G401.6 (cell line): ENCODE results near the gene PCDHB14.
"Not testable (repeated sequence)": the region's sequence is repeated elsewhere in the genome, so short reads cannot be mapped to it uniquely, and the experiment has no call there.

Experiments used
- FAIRE-seq: peaks from 2 replicates; lab custom pipeline; 2012; peaks lifted over from hg19 to GRCh38; lab: Jason Lieb, UNC

The PCDHB14 gene

GRCh38 chr5:141210281-141210680 lies 12.9 kb upstream of the PCDHB14 start:
- FAIRE-seq, result not testable (repeated sequence)

GRCh38 chr5:141210849-141211248 lies 12.3 kb upstream of the PCDHB14 start:
- not testable (repeated sequence) for FAIRE-seq

GRCh38 chr5:141213656-141214339 lies 9.3 kb upstream of the PCDHB14 start, which contains the start of gene PCDHB13:
PCDHB13 (plus strand) TSS chr5:141213919; CDS start chr5:141214124, 205 bp downstream.
- FAIRE-seq, result not testable (repeated sequence)

- FAIRE-seq, result not testable (repeated sequence)
Measured at GRCh38 chr5:141214583-141214982, 8.6 kb upstream of the PCDHB14 start.

- FAIRE-seq, result not testable (repeated sequence)
Measured at GRCh38 chr5:141215504-141215903, 7.6 kb upstream of the PCDHB14 start.

- not testable (repeated sequence) for FAIRE-seq
Measured at GRCh38 chr5:141216035-141216434, 7.1 kb upstream of the PCDHB14 start.

- FAIRE-seq, result not testable (repeated sequence)
Measured at GRCh38 chr5:141224844-141225243, 1.7 kb downstream of the PCDHB14 start.

- FAIRE-seq, result not testable (repeated sequence)
Measured at GRCh38 chr5:141225421-141225820, 2.3 kb downstream of the PCDHB14 start.

GRCh38 chr5:141234109-141234667 lies 11.0 kb downstream of the PCDHB14 start:
- FAIRE-seq, result no peak

GRCh38 chr5:141235922-141236321 lies 12.8 kb downstream of the PCDHB14 start:
- not testable (repeated sequence) for FAIRE-seq

- FAIRE-seq, result no peak
Measured at GRCh38 chr5:141236516-141237313, 13.6 kb downstream of the PCDHB14 start.

- FAIRE-seq, result no peak
Measured at GRCh38 chr5:141241496-141241895, 18.4 kb downstream of the PCDHB14 start.

- FAIRE-seq, result no peak
Measured at GRCh38 chr5:141245250-141245717, 22.1 kb downstream of the PCDHB14 start, which contains the start of gene PCDHB15. PCDHB15 (plus strand) TSS chr5:141245395; CDS start chr5:141245579, 184 bp downstream.

GRCh38 chr5:141246971-141247370 lies 23.8 kb downstream of the PCDHB14 start:
- not testable (repeated sequence) for FAIRE-seq

- FAIRE-seq, result not testable (repeated sequence)
Measured at GRCh38 chr5:141247434-141247833, 24.3 kb downstream of the PCDHB14 start.

GRCh38 chr5:141250576-141250975 lies 27.4 kb downstream of the PCDHB14 start:
- no peak for FAIRE-seq

GRCh38 chr5:141258464-141258863 lies 35.3 kb downstream of the PCDHB14 start:
- FAIRE-seq, result peak; percentile 19

- FAIRE-seq, result no peak
Measured at GRCh38 chr5:141258948-141259347, 35.8 kb downstream of the PCDHB14 start.

GRCh38 chr5:141260458-141261237 lies 37.5 kb downstream of the PCDHB14 start:
- FAIRE-seq, result peak; percentile 53

GRCh38 chr5:141261238-141261546 lies 38.0 kb downstream of the PCDHB14 start:
- no peak for FAIRE-seq

GRCh38 chr5:141269195-141269594 lies 46.1 kb downstream of the PCDHB14 start:
- FAIRE-seq, result no peak

- FAIRE-seq, result no peak
Measured at GRCh38 chr5:141272906-141273305, 49.8 kb downstream of the PCDHB14 start.
